Neural cell (in vitro differentiated cells): ENCODE measurements around the gene TBC1D5. TPM values are rescaled to one million over a fixed set of nuclear protein-coding genes. Genes with fewer than 3 reads are reported as not detected.

Experiments
- H2AFZ ChIP-seq: fragments of 200-600, 300-800 bp; sonication (generic), shearing (Covaris generic); 2 replicates; pipeline ENCODE4 v1.6.0; 2014; ENCODE audit warnings: low read depth, mild to moderate bottlenecking, antibody characterized with exemption, low read length, moderate library complexity
- H3F3A ChIP-seq: fragments of 200-600 bp; shearing (Covaris generic); 2 replicates; pipeline ENCODE4 v1.6.1; 2016; ENCODE audit warnings: mild to moderate bottlenecking, moderate library complexity, mixed read lengths, antibody characterized with exemption, low read length; ENCODE audit not compliant: insufficient read depth, poor library complexity, severe bottlenecking
- H3K27ac ChIP-seq: fragments of 200-600, 300-800 bp; sonication (generic), shearing (Covaris generic); 2 replicates; pipeline ENCODE4 v1.5.1; 2014; ENCODE audit warnings: mild to moderate bottlenecking, low read length, moderate library complexity
- H3K27me3 ChIP-seq: fragments of 300-800, 200-600 bp; sonication (generic), shearing (Covaris generic); 2 replicates; pipeline ENCODE4 v1.6.0; 2014; ENCODE audit warnings: mild to moderate bottlenecking, low read depth, low read length, moderate library complexity; ENCODE audit not compliant: insufficient read depth
- H3K36me3 ChIP-seq: fragments of 300-800, 200-600 bp; sonication (generic), shearing (Covaris generic); 2 replicates; pipeline ENCODE4 v1.5.1; 2014; ENCODE audit warnings: mild to moderate bottlenecking, antibody characterized with exemption, low read length, moderate library complexity; ENCODE audit not compliant: insufficient read depth
- H3K4me2 ChIP-seq: fragments of 300-800, 200-600 bp; sonication (generic), shearing (Covaris generic); 2 replicates; pipeline ENCODE4 v1.6.0; 2014; ENCODE audit warnings: mild to moderate bottlenecking, low read length
- H3K4me3 ChIP-seq: fragments of 300-800, 200-600 bp; sonication (generic), shearing (Covaris generic); 2 replicates; pipeline ENCODE4 v1.5.1; 2014; ENCODE audit warnings: mild to moderate bottlenecking, low read length, moderate library complexity
- H3K79me2 ChIP-seq: fragments of 200-600 bp; shearing (Covaris generic); replicated peaks from 2 replicates; pipeline ENCODE4 v1.6.0; 2014; ENCODE audit warnings: mild to moderate bottlenecking, low read length, moderate library complexity; ENCODE audit not compliant: insufficient read depth
- H3K9ac ChIP-seq: fragments of 300-800, 200-600 bp; sonication (generic), shearing (Covaris generic); 2 replicates; pipeline ENCODE4 v1.6.1; 2016; ENCODE audit warnings: mild to moderate bottlenecking, low read length, mixed read lengths
- H3K9me2 ChIP-seq: fragments of 200-600 bp; shearing (Covaris generic); 2 replicates; pipeline ENCODE4 v1.6.1; 2016; ENCODE audit warnings: mild to moderate bottlenecking, low read length, mixed read lengths; ENCODE audit not compliant: insufficient read depth
- H3K9me3 ChIP-seq: fragments of 200-600, 300-800 bp; sonication (generic), shearing (Covaris generic); 2 replicates; pipeline ENCODE4 v1.6.1; 2016; ENCODE audit warnings: mild to moderate bottlenecking, mixed run types, low read length, moderate library complexity, mixed read lengths
- H4K20me1 ChIP-seq: fragments of 200-600 bp; shearing (Covaris generic); 2 replicates; pipeline ENCODE4 v1.6.1; 2016; ENCODE audit warnings: mild to moderate bottlenecking, mixed run types; ENCODE audit not compliant: insufficient read depth
- EP300 ChIP-seq: fragments of 450-650 bp; conservative IDR thresholded peaks from 2 replicates; pipeline ENCODE4 v1.6.1; 2014; ENCODE audit warnings: antibody characterized with exemption, mild to moderate bottlenecking, moderate library complexity; ENCODE audit not compliant: poor library complexity, severe bottlenecking
- EZH2 ChIP-seq: fragments of 200-600, 300-800 bp; shearing (Covaris generic), sonication (generic); IDR thresholded peaks from 2 replicates; pipeline ENCODE4 v1.6.1; 2014; ENCODE audit warnings: antibody characterized with exemption, low read length, borderline replicate concordance, mild to moderate bottlenecking; ENCODE audit not compliant: insufficient read depth, poor library complexity, severe bottlenecking
- MXI1 ChIP-seq: fragments of 450-650 bp; conservative IDR thresholded peaks from 2 replicates; pipeline ENCODE4 v1.6.1; 2014; ENCODE audit warnings: antibody characterized with exemption, mild to moderate bottlenecking; ENCODE audit not compliant: poor library complexity, severe bottlenecking
- POLR2AphosphoS5 ChIP-seq: IDR thresholded peaks from 2 replicates; pipeline ENCODE4 v1.6.1; 2012
- RAD21 ChIP-seq: fragments of 450-650 bp; conservative IDR thresholded peaks from 2 replicates; pipeline ENCODE4 v1.6.1; 2014; ENCODE audit warnings: antibody characterized with exemption, mild to moderate bottlenecking, moderate library complexity
- SMC3 ChIP-seq: fragments of 450-650 bp; conservative IDR thresholded peaks from 2 replicates; pipeline ENCODE4 v1.6.1; 2014; ENCODE audit warnings: antibody characterized with exemption, mild to moderate bottlenecking, moderate library complexity; ENCODE audit not compliant: poor library complexity
- TAF1 ChIP-seq: IDR thresholded peaks from 2 replicates; pipeline ENCODE4 v1.6.1; 2012; ENCODE audit warnings: low read depth
- polyA plus RNA-seq: library from polyadenylated mRNA; depleted of rRNA; stranded (reverse); fragments of >200 nt; gene quantifications from 2 replicates; pipeline ENCODE4 v1.2.3, GENCODE V29; 2014
- TF ChIP-seq, protein P1 (sequence below): IDR thresholded peaks from 2 replicates; pipeline ENCODE4 v1.6.1; 2012; ENCODE audit warnings: borderline replicate concordance
- TF ChIP-seq, protein P2 (sequence below): fragments of 450-650 bp; IDR thresholded peaks from 2 replicates; pipeline ENCODE4 v1.5.1; 2014; ENCODE audit warnings: antibody characterized with exemption, mild to moderate bottlenecking, moderate library complexity; ENCODE audit not compliant: poor library complexity, severe bottlenecking

The TBC1D5 gene
- polyA plus RNA-seq, 1 donor from 2014 or later, result 28.3 TPM

GRCh38 chr3:17340693-17341092, 401.7 kb downstream of the TBC1D5 start:
- no peaks in the 10 kb centered on the region for H3K79me2 ChIP-seq
- H3K9me2 ChIP-seq, result no peaks in the 10 kb centered on the region
- no peak overlapping the region for H2AFZ ChIP-seq

DNA sequence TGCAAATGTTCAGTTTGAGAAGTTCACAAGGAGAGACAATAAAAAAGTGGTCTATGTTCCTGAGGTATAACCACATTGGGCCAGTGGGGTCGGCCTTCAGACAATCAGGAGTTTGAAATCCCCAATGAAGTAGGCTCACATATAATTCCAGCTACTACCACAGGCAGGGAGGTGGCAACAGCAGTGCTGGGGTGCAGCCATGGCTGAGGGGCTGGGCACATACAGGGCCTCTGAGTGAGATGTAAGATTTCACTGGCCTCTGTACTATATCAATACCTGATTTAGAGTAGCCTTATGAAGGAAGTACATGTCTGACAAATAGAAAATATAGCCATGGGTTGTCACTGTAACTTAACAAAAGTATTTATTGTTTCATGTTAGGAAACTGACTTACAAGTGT, 402.2 kb downstream of the TBC1D5 start:
- no peaks in the 10 kb centered on the region for H3K36me3 ChIP-seq
- TF ChIP-seq SMC3 (no peak), EZH2 (no peak), RAD21 (no peak), MXI1 (no peak)
- TF ChIP-seq, protein P1, sequence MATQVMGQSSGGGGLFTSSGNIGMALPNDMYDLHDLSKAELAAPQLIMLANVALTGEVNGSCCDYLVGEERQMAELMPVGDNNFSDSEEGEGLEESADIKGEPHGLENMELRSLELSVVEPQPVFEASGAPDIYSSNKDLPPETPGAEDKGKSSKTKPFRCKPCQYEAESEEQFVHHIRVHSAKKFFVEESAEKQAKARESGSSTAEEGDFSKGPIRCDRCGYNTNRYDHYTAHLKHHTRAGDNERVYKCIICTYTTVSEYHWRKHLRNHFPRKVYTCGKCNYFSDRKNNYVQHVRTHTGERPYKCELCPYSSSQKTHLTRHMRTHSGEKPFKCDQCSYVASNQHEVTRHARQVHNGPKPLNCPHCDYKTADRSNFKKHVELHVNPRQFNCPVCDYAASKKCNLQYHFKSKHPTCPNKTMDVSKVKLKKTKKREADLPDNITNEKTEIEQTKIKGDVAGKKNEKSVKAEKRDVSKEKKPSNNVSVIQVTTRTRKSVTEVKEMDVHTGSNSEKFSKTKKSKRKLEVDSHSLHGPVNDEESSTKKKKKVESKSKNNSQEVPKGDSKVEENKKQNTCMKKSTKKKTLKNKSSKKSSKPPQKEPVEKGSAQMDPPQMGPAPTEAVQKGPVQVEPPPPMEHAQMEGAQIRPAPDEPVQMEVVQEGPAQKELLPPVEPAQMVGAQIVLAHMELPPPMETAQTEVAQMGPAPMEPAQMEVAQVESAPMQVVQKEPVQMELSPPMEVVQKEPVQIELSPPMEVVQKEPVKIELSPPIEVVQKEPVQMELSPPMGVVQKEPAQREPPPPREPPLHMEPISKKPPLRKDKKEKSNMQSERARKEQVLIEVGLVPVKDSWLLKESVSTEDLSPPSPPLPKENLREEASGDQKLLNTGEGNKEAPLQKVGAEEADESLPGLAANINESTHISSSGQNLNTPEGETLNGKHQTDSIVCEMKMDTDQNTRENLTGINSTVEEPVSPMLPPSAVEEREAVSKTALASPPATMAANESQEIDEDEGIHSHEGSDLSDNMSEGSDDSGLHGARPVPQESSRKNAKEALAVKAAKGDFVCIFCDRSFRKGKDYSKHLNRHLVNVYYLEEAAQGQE, result no peak

More at GRCh38 chr3:17340693-17341092, 401.7 kb downstream of the TBC1D5 start:
- no peaks in the 10 kb centered on the region for H3K36me3 ChIP-seq
- H3F3A ChIP-seq, result no peaks in the 10 kb centered on the region
- H3K27ac ChIP-seq, result no peak overlapping the region
- no peaks in the 10 kb centered on the region for H3K9me3 ChIP-seq
- no peak overlapping the region for H3K4me2 ChIP-seq
- TF ChIP-seq POLR2AphosphoS5 (no peak), EP300 (no peak), EZH2 (no peak), MXI1 (no peak), SMC3 (no peak), TAF1 (no peak), RAD21 (no peak)
- TF ChIP-seq, protein P1, result no peak
- TF ChIP-seq, protein P2, sequence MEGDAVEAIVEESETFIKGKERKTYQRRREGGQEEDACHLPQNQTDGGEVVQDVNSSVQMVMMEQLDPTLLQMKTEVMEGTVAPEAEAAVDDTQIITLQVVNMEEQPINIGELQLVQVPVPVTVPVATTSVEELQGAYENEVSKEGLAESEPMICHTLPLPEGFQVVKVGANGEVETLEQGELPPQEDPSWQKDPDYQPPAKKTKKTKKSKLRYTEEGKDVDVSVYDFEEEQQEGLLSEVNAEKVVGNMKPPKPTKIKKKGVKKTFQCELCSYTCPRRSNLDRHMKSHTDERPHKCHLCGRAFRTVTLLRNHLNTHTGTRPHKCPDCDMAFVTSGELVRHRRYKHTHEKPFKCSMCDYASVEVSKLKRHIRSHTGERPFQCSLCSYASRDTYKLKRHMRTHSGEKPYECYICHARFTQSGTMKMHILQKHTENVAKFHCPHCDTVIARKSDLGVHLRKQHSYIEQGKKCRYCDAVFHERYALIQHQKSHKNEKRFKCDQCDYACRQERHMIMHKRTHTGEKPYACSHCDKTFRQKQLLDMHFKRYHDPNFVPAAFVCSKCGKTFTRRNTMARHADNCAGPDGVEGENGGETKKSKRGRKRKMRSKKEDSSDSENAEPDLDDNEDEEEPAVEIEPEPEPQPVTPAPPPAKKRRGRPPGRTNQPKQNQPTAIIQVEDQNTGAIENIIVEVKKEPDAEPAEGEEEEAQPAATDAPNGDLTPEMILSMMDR, result no peak
- no peak overlapping the region for H3K4me3 ChIP-seq
- H4K20me1 ChIP-seq, result no peaks in the 10 kb centered on the region
- no peak overlapping the region for H3K9ac ChIP-seq
- no peaks in the 10 kb centered on the region for H3K27me3 ChIP-seq

More for the DNA sequence above, 402.2 kb downstream of the TBC1D5 start:
- no peak overlapping the region for H3K4me2 ChIP-seq
- no peak overlapping the region for H3K4me3 ChIP-seq
- no peaks in the 10 kb centered on the region for H3K9me2 ChIP-seq
- H3F3A ChIP-seq, result no peaks in the 10 kb centered on the region
- no peaks in the 10 kb centered on the region for H4K20me1 ChIP-seq
- H3K79me2 ChIP-seq, result no peaks in the 10 kb centered on the region
- H3K27me3 ChIP-seq, result no peaks in the 10 kb centered on the region
- H3K27ac ChIP-seq, result no peak overlapping the region
- no peak overlapping the region for H3K9ac ChIP-seq
- H3K9me3 ChIP-seq, result no peaks in the 10 kb centered on the region
- no peak overlapping the region for H2AFZ ChIP-seq
